GM19238 (cell line): ENCODE results near the gene PLA2G2E.
"Not testable (repeated sequence)": the region's sequence is repeated elsewhere in the genome, so short reads cannot be mapped to it uniquely, and the experiment has no call there.

Source experiments
- DNase-seq: peaks from one replicate; pipeline ENCODE4 v3.0.0; 2011; ENCODE audit warnings: low spot score; ENCODE audit not compliant: insufficient read length

Gene PLA2G2E

GRCh38 chr1:19932866-19933265 lies 9.4 kb upstream of the PLA2G2E start:
- no peak for DNase-seq

GRCh38 chr1:19927130-19927421 lies 3.7 kb upstream of the PLA2G2E start:
- DNase-seq = not testable (repeated sequence)

DNA sequence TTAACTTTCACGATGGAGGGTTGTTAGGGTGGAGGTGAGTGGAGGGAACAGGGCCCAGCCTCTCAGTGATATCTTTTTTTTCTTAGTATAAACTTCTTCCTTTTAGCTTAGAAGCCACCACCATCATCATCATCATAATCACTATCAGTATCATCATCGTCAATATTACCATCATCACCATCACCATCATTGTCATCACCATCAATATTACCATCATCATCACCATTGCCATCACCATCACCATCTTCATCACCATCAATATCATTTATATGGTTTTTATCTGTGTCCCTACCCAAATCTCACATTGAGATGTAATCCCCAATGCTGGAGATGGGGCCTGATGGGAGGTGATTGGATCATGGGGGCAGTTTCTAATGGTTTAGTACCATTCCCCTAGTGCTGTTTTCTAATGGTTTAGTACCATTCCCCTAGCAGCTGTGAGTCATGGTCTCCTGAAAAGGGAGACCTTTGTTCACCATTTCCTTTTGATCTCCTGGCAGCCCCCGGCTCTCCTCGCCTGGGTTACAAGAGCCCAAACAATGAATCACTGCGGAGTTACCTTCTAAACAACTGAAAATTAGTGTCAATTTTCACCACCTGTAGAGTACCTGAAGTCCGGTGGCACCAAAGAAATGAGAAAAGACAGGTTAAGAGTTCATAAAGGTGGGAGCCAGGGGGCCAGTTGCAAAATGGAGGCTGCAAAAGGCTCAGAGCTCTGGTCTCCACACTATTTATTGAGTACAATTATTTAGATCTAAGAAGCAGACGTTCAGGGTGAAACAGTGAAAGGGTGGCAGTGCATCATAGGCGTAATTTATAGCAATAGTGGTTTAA lies 3.1 kb upstream of the PLA2G2E start:
- no peak for DNase-seq

GRCh38 chr1:19925342-19926070 lies 2.1 kb upstream of the PLA2G2E start:
- DNase-seq = no peak

DNA sequence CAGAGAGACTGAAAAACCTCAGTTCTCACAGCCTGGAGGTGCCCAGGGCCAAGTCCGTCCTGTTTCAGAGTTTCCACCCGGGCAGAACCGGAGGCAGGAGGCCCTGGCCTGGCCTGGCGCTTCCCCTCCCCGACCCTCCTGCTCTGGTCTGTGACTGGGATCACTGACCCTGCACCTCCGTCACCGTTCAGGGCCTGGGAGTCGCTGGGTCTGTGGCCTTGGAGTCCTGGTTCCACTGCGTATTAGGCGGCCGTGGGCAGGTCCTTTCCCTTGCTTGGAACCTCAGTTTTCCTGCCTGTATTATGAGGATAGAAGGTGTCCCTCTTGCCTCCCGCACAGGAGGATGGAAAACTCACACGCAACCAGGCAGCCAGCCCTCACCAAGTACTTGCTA lies 533 bp upstream of the PLA2G2E start:
- DNase-seq = no peak

- no peak for DNase-seq
These were observed 1.3 kb downstream of the PLA2G2E start for GRCh38 chr1:19922015-19922688.

DNA sequence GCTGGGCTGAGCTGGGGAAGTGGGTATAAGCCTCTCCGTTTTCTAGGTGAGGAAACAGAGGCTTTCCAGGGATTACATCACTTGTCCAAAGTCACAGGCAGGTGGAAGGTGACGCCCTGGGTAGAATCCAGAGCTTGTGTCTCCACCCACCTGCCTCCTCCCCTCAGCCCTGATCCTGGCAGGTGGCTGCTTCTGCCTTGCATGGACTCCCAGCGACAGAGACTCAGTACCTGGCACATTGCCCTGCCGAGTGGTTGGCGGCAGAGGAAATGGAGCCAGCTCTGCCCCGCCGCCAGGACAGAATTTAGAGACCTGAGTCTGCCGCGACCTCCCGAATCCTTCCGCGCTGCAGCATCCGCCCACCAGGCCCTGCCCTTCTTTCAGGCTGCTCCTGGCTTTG lies 2.1 kb downstream of the PLA2G2E start:
- no peak for DNase-seq

DNA sequence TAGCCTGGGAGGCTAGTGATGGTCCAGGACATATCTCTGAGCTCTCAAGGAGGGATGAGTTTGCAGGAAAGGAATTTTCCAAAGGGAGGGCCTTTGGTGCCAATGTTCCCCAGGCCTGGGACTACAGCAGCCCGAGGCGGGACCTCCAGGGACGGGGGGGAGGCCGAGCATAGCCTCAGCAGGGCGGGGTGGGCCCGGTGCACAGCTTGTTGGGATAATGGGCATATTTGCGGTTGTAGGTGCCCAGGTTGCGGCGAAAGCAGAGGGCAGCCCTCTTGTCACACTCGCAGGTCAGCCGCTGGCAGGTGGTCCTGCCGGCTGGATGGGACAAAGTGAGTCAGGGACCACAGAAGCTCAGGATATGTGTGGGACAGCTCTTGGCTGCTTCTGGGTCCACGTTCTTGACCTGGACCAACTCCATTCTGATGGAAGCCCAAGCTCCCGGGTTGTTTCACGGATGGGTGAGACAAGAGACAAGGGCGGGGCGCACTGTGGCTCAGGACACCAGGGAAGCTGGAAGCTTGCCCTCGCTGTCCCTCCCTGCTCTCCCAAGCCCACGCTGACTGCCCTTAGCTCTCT lies 3.2 kb downstream of the PLA2G2E start:
- DNase-seq = no peak

GRCh38 chr1:19918057-19918456 lies 5.4 kb downstream of the PLA2G2E start:
- peak; percentile 82 for DNase-seq

- no peak for DNase-seq
These were observed 12.8 kb downstream of the PLA2G2E start for GRCh38 chr1:19910650-19911049.

- DNase-seq = no peak
These were observed 13.4 kb downstream of the PLA2G2E start for GRCh38 chr1:19909971-19910370.

DNA sequence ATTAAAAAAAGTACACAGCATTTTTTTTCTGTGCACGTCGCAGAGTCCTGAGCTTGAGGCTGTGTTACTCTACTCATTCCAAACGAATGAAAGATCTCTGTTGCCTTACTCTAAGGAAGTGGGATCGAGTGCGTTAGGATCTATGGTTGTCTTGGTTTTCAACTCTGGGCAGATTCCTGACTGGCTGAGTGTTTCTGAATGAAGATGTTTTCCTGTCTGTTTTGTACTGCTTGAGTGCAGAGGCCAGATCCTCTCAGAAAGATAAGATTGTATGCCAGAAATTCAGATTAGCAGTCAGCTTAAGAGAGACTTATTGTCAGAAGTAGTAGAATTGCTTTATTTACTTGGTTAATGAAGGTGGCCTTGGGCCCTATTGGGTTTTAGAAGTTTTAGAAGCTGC lies 14.0 kb downstream of the PLA2G2E start:
- no peak for DNase-seq

DNA sequence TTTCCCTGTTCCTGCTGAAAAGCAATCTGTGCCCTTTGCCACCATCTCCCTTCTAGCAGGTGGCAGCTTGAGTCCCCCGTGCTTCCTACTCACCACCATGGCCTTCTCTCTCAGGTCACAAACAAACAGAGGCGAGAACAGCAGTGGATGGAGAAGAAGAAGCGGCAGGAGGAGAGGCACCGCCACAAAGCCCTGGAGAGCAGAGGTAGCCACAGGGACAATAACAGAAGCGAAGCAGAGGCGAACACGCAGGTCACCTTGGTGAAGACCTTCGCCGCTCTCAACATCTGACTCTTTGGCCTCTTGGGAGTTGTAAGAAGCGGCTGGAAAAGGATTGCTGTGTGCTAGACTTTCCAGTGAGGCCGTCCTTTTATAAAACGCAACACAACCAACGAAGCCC lies 16.0 kb downstream of the PLA2G2E start:
- no peak for DNase-seq

DNA sequence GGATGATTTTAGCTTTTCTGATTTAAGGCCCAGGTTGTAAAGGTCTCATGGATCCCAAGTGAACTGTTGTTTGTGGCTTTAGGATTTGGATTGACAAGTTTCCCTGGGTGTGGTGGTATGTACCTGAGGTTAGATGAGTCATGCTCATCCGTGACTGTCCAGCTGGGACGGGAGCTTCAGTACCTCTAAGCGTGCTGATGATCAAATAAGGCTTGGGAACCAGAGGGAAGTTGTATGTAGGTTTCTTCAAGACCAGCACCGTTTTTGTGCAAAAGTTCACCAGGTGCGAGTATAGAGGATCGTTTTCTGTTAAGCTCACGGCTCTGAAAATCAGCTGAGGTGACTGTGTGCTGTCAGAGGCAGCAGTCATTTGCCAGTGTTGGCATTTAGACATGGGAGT lies 19.8 kb downstream of the PLA2G2E start:
- DNase-seq = no peak

GRCh38 chr1:19901653-19902052 lies 21.8 kb downstream of the PLA2G2E start:
- no peak for DNase-seq

GRCh38 chr1:19894218-19894617 lies 29.2 kb downstream of the PLA2G2E start:
- no peak for DNase-seq

- no peak for DNase-seq
These were observed 29.7 kb downstream of the PLA2G2E start for GRCh38 chr1:19893687-19894086.

GRCh38 chr1:19892628-19893168 lies 30.7 kb downstream of the PLA2G2E start:
- no peak for DNase-seq

GRCh38 chr1:19892129-19892528 lies 31.3 kb downstream of the PLA2G2E start:
- DNase-seq = no peak

DNA sequence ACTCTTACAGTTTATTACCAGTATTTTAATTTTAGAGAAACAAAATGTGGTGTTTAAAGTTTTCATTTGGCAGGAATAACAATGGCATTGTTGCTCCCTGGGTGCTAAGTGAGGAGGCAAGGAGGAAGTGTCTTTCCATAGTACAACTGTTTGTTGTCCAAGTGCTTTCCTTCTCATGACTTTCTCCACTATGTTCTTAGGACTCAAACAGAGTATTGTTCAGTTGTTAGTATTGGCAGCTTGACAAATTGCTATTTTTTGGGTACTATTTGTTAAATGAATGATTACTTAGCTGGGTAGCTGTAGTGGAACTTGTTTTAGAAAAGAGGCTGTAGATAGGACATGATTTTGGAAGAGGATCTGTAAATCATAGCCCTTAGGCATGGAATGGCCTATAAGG lies 33.8 kb downstream of the PLA2G2E start:
- DNase-seq = no peak

- no peak for DNase-seq
These were observed 35.3 kb downstream of the PLA2G2E start for GRCh38 chr1:19888112-19888511.

GRCh38 chr1:19885821-19886220 lies 37.6 kb downstream of the PLA2G2E start:
- DNase-seq = no peak
